Jurkat, Clone E6-1 (cell line): ENCODE data around the gene RPL41.

Experiments used
- DNase-seq: peaks from one replicate; pipeline ENCODE4 v3.0.0-alpha.2; 2011; ENCODE audit warnings: low read depth, low spot score
- H3K4me3 ChIP-seq: 2 replicates; pipeline ENCODE4 v1.5.1; 2011; ENCODE audit warnings: mild to moderate bottlenecking, low read length, control low read depth, moderate library complexity

RPL41 gene

DNA sequence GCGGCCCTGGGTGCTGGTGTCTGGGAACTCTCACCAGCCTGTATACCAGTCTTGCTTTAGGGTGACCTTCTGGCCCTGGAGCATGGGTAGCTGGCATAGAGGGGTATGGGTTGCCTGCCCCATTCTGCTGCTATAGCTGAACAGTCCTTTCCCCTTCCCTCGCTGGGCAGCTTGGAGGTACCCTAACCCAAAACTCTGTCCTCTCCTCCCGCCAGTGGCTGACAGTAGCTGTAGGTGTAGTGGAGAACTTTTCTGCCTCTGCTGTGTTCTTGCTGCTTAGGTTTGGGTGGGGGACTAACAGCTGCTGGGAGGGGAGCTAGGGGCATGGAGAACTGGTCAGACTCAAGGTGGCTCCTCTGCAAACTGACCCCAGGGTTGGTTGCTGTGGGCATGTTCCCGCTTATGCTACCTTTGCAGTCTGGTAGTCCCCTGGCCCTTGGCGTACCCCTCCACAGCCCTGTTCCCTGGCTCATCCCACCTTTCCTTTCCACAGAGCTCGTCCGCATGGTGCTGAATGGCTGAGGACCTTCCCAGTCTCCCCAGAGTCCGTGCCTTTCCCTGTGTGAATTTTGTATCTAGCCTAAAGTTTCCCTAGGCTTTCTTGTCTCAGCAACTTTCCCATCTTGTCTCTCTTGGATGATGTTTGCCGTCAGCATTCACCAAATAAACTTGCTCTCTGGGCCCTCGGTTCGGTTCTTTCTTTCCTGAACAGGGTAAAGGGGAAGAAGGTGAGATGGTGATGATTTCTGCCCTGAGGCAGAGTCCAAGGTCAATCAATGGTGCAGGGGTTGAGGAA, 44.7 kb downstream of the RPL41 start:
- no peak for DNase-seq
- H3K4me3 ChIP-seq: peak overlapping the region; percentile 96

DNA sequence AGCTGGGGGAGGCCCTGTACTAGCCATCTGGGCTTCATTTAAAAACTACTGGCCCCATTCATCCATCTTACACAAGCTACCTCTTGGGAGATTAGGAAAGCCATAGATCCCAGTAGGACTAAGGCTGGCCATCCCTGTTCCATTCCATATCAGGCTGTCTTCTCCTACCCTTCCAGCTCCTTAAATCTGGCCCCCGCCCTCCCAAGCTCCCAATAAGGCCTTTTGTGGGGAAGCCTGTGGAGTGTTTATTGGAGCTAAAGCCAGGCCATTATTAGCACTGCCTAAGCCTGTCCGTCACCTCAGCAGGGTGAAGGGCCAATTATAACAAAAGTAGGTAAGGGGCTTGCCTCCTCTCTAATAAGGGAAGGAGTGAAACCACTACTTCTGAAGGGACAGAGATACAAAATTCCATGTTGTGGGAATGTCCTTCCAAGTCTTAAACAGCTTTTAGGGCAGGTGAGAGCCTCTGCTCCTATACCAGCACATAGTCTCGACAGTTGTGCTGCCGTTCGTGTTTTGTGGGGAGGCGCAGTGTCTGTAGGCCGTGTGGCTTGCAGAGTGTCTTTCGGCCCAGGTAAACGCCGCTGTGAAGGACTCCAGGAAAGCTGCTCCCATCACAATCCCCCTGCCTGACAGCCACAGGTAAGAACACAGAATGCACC, 45.4 kb downstream of the RPL41 start:
- DNase-seq: no peak
- H3K4me3 ChIP-seq: no peak overlapping the region

DNA sequence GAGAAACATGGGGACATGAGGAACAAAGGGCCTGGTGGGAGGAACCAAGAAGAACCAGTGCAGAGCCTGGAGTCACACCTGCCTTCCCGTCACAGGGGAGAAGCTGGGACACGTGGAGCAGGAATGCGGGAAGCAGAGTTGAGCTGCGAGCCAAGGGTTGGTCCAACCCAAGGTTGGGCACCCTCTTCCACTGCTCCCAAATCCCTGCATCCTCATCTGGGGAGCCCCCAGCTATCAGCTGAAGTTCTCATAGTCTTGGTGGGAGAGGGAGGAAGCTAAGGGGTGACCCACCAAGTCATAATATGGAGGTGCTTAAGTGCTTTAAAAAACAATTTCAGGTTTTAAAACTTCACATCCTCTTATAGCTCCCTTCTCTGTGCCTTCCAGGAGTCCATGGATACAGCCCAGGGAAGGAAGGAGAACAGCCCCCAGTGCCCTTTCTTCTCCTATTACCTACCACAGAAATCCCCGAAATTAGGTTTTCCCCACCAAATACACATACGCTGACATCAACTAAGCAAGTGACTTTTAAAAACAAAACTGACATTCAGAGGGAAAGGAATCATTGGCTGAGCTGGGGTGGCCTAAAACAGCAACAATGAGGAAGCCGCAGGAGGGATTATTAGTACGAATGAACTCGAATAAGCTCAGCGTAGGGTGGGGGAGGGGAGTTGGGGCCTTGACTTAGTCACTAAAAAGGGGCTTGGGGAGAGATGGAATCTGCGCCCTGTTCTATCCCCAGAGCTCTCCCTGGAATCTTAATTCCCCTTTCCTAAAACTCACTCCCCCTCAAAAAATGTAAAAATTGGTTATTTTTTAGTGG, 46.2 kb downstream of the RPL41 start:
- no peak for DNase-seq

DNA sequence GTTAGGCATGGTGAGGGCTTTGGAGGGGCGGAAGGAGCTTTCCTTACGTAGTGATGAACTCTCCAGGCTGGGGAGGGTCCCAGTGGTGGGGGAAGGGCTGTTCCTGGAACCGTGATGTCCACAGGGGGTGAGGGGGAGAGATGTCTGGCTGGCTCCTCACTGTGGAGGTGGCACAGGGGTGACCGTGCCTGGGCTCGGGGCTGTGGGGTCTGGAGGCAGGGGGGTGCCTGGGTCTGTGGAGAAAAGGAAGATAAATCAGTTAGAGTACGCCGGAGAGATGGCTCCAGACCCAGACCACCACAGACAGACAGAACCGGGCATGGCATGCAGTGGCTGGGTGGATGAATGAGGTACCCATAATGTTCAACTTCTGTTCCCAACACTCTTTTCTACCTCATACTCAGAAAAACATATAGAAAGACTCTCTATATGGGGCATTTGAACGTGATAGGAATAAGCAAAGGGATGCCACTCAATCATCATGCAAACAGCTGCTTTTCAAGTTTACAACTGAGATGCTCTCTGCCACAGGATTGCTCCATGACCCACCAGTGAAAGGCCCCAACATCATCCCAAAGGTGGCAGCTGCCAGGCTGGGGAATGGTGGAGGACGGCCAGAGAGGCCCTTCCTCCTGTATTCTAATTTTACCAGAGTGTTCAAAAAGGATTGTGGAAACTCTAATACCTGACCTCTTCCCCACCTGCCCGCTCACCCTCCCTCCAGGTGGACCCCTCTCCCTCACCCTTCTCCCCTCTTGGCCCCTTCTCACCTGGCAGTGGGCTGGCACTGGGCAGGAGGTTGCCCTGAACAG, 47.3 kb downstream of the RPL41 start:
- H3K4me3 ChIP-seq: no peak overlapping the region
- no peak for DNase-seq

More for the DNA sequence above, 46.2 kb downstream of the RPL41 start:
- H3K4me3 ChIP-seq: no peak overlapping the region

DNA sequence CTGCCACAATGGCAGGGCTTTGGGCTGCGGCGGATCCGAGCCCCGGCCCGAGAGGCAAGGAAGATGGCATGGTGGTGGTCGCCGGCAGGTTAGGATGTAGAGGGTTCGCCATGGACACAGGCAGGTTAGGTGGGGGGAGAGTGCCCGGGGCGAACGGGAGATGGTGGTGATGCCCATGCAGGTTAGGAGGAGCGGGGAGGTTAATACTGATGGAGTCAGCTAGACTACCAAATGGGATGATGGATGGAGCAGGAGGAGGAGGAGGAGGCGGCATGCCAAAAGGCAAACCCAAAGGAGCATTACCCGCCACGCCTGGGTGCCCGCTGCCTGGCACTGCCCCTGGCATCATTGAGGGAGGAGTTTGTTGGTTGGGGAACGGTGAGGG, 47.9 kb downstream of the RPL41 start:
- DNase-seq: no peak
- no peak overlapping the region for H3K4me3 ChIP-seq

DNA sequence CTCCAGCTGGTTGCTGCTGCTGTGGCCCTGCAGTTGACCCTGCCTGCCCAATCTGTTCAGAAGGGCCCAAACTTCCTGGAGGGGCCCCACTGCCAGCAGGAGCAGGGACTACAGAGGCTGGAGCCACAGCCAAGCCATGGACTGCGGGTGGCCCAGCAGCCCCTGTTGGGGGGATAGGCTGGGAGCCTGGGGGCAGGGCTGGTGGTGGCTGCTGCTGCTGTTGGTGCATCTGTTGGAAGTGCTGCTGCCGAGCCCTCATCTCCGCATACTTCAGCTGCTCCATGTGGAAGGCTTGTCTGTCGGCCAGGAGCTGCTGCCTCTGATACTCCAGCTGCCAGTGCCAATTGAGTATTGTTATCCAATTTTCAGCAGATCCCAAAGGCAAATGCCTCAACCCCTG, 48.9 kb downstream of the RPL41 start:
- DNase-seq: no peak
- no peak overlapping the region for H3K4me3 ChIP-seq
